DOHH2 (cell line): ENCODE measurements around the gene SIAH1.

Experiments used
- H3F3A ChIP-seq: fragments of 200-600 bp; sonication (generic), shearing (Covaris generic); 2 replicates; pipeline ENCODE4 v1.6.0; 2016; ENCODE audit warnings: antibody characterized with exemption, mild to moderate bottlenecking; ENCODE audit not compliant: control insufficient read depth, insufficient read depth
- H3K27ac ChIP-seq: fragments of 200-600 bp; sonication (generic); 2 replicates; pipeline ENCODE4 v1.5.1; 2014; ENCODE audit warnings: low read depth, mild to moderate bottlenecking, low read length, moderate library complexity
- H3K27me3 ChIP-seq: fragments of 200-600 bp; sonication (generic); 2 replicates; pipeline ENCODE4 v1.6.1; 2014; ENCODE audit warnings: mild to moderate bottlenecking, low read length, mixed read lengths; ENCODE audit not compliant: control insufficient read depth
- H3K36me3 ChIP-seq: fragments of 200-600 bp; sonication (generic); 2 replicates; pipeline ENCODE4 v1.6.1; 2014; ENCODE audit warnings: mild to moderate bottlenecking, low read length, moderate library complexity, mixed read lengths; ENCODE audit not compliant: control insufficient read depth
- H3K4me1 ChIP-seq: fragments of 200-600 bp; sonication (generic); 2 replicates; pipeline ENCODE4 v1.6.1; 2014; ENCODE audit warnings: mild to moderate bottlenecking, low read length, mixed read lengths; ENCODE audit not compliant: control insufficient read depth
- H3K4me2 ChIP-seq: fragments of 200-600 bp; sonication (generic); 2 replicates; pipeline ENCODE4 v1.6.0; 2014; ENCODE audit warnings: mild to moderate bottlenecking, low read length, moderate library complexity
- H3K4me3 ChIP-seq: fragments of 200-600 bp; sonication (generic); 2 replicates; pipeline ENCODE4 v1.5.1; 2014; ENCODE audit warnings: mild to moderate bottlenecking, low read length, mixed read lengths
- H3K79me2 ChIP-seq: fragments of 200-600 bp; sonication (generic); 2 replicates; pipeline ENCODE4 v1.6.1; 2014; ENCODE audit warnings: mild to moderate bottlenecking, low read length, mixed read lengths; ENCODE audit not compliant: control insufficient read depth
- H3K9me2 ChIP-seq: fragments of 200-600 bp; sonication (generic); replicated peaks from 2 replicates; pipeline ENCODE4 v1.6.1; 2014; ENCODE audit warnings: mild to moderate bottlenecking, low read length, mixed read lengths; ENCODE audit not compliant: control insufficient read depth
- H3K9me3 ChIP-seq: fragments of 200-600 bp; sonication (generic); 2 replicates; pipeline ENCODE4 v1.6.1; 2014; ENCODE audit warnings: antibody characterized with exemption, low read length, mixed read lengths; ENCODE audit not compliant: control insufficient read depth, insufficient read depth
- H4K20me1 ChIP-seq: fragments of 200-600 bp; sonication (generic); 2 replicates; pipeline ENCODE4 v1.6.0; 2014; ENCODE audit warnings: low read depth, mild to moderate bottlenecking, antibody characterized with exemption, low read length, moderate library complexity; ENCODE audit not compliant: control insufficient read depth, insufficient read depth
- CTCF ChIP-seq: fragments of 200-600 bp; sonication (generic); IDR thresholded peaks from one replicate; pipeline ENCODE4 v1.5.1; 2014; ENCODE audit warnings: antibody characterized with exemption, mild to moderate bottlenecking, low read depth, low read length; ENCODE audit not compliant: poor library complexity, severe bottlenecking
- EZH2phosphoT487 ChIP-seq: fragments of 200-600 bp; sonication (generic); IDR thresholded peaks from 2 replicates; pipeline ENCODE4 v1.6.1; 2017; ENCODE audit warnings: borderline replicate concordance, mild to moderate bottlenecking, antibody characterized with exemption, low read length, moderate library complexity, mixed read lengths

Gene SIAH1

GRCh38 chr16:48374255-48374654, 11.0 kb downstream of the SIAH1 start:
- H3K4me2 ChIP-seq, result no peak overlapping the region
- H3K4me1 ChIP-seq, result peaks cover 20% of the 10 kb centered on the region; the same call in 1 of the 2 replicates

GRCh38 chr16:48373258-48374029, 11.8 kb downstream of the SIAH1 start:
- Histone ChIP-seq H4K20me1 (peaks cover 28% of the 10 kb centered on the region), H3K4me1 (peaks cover 12% of the 10 kb centered on the region; the same call in 1 of the 2 replicates), H3K4me2 (no peak overlapping the region), H3F3A (no peaks in the 10 kb centered on the region), H3K9me2 (no peaks in the 10 kb centered on the region), H3K36me3 (no peaks in the 10 kb centered on the region), H3K4me3 (no peak overlapping the region), H3K9me3 (no peaks in the 10 kb centered on the region), H3K79me2 (peaks cover 100% of the 10 kb centered on the region), H3K27me3 (no peaks in the 10 kb centered on the region), H3K27ac (no peak overlapping the region)
- no peak for TF ChIP-seq EZH2phosphoT487
- no peak for TF ChIP-seq CTCF

More at GRCh38 chr16:48374255-48374654, 11.0 kb downstream of the SIAH1 start:
- no peaks in the 10 kb centered on the region for H3F3A ChIP-seq
- no peaks in the 10 kb centered on the region for H3K9me2 ChIP-seq
- no peak overlapping the region for H3K27ac ChIP-seq
- no peaks in the 10 kb centered on the region for H3K36me3 ChIP-seq
- no peak for TF ChIP-seq EZH2phosphoT487
- no peak for TF ChIP-seq CTCF
- H4K20me1 ChIP-seq, result peaks cover 36% of the 10 kb centered on the region
- no peaks in the 10 kb centered on the region for H3K9me3 ChIP-seq
- H3K27me3 ChIP-seq, result no peaks in the 10 kb centered on the region
- peaks cover 100% of the 10 kb centered on the region for H3K79me2 ChIP-seq
- H3K4me3 ChIP-seq, result no peak overlapping the region

DNA sequence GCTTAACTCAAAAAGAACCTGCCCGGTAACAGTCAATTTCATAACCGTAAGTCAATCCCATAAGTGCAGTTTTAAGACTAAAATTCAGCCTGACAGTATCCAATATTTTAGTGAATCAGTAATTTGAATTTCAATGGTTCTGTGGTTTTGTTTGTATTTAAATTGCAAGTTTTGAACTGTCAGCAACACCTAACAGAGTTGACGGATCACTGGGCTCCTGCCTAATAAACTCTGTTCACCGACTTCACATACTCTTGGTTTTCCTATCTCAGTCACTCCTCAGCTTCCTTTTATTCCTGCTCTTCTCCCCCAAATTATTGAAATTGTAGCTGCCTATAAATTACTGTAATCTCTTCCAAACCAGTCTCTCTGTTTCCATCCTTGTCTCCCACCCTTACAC, 12.5 kb downstream of the SIAH1 start:
- H4K20me1 ChIP-seq, result peaks cover 27% of the 10 kb centered on the region
- no peak overlapping the region for H3K4me3 ChIP-seq
- H3K9me3 ChIP-seq, result no peaks in the 10 kb centered on the region
- H3K79me2 ChIP-seq, result peaks cover 100% of the 10 kb centered on the region
- H3F3A ChIP-seq, result no peaks in the 10 kb centered on the region
- no peaks in the 10 kb centered on the region for H3K9me2 ChIP-seq
- H3K27ac ChIP-seq, result no peak overlapping the region
- no peaks in the 10 kb centered on the region for H3K36me3 ChIP-seq
- H3K4me1 ChIP-seq, result peaks cover 14% of the 10 kb centered on the region
- no peak for TF ChIP-seq CTCF
- no peak overlapping the region for H3K4me2 ChIP-seq
- H3K27me3 ChIP-seq, result no peaks in the 10 kb centered on the region
